Head of caudate nucleus (tissue), 42 donors: ENCODE results near the gene FAM90A26.
"Not testable (repeated sequence)": the region's sequence is repeated elsewhere in the genome, so short reads cannot be mapped to it uniquely, and the experiment has no call there.

Source experiments
- DNase-seq, 42 donors: peaks; one replicate each; pipeline versions ENCODE4 v3.0.0 to v3.0.0-alpha.2; 2020 to 2021; ENCODE audit warnings: mixed read lengths in 7 of 42
- intact Hi-C: fragments of 100-400 bp; cut with DNase I; formaldehyde crosslinking; loops from one replicate; pipeline ENCODE4 v1.15.0; 2022

FAM90A26 gene, protein sequence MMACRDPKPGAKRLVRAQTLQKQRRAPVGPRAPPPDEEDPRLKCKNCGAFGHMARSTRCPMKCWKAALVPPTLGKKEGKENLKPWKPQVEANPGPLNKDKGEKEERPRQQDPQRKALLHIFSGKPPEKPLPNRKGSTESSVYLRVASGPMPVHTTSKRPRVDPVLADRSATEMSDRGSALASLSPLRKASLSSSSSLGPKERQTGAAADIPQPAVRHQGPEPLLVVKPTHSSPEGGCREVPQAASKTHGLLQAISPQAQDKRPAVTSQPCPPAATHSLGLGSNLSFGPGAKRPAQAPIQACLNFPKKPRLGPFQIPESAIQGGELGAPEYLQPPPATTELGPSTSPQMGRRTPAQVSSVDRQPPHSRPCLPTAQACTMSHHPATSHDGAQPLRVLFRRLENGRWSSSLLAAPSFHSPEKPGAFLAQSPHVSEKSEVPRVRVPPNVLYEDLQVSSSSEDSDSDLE

DNA sequence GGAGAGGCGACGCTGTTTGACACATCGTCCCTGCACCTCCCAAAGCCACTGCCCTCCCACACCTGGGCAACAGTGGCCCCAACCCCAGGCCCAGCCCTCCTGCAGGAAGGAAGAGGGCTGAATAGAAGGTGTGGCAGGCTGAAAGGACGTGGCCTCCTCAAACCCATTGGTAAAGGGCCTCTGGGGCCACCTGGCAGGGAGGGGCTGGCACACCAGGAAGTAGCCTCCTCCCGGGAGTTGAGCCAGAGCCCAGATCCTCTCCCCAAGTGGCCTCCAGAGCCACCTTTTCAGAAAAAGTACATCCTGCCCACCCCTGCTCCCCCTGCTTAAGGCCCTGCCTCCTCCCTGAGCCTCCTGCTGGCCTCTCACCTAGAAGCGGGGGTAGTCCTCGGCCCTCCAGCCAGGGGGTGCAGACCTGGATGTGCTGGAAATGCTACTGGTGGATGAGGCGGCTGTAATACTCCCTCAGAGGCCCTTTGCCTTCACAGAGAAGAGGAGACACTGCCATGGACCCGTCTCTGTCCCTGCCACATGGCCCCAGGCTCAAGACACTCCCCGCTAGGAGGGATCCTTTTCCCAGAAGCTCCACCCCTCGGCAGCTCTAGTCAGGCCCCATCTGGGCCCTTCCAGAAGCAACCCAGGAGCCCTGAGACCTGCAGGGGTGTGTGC, at the start of gene FAM90A26:
Gene FAM90A26 (plus strand): TSS at position 619 of the 669 bp plus-strand sequence. CDS start 2,764 bp downstream, outside the sequence.
- intact Hi-C loops, DNase-seq: not testable (repeated sequence)

DNA sequence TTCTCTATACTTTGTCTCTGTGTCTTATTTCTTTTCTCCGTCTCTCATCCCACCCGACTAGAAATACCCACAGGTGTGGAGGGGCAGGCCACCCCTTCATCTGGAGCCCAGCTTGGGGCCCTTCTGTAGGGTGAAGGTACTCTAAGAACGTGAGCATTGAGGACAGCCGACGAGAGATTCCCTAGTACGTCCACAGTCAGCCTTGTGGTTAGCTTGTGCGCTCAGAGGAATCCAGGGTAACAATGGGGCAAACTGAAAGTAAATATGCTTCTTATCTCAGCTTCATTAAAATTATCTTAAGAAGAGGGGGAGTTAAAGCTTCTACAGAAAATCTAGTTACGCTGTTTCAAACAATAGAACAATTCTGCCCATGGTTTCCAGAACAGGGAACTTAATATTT, 47.5 kb upstream of the FAM90A26 start:
- intact Hi-C loops, DNase-seq: not testable (repeated sequence)

DNA sequence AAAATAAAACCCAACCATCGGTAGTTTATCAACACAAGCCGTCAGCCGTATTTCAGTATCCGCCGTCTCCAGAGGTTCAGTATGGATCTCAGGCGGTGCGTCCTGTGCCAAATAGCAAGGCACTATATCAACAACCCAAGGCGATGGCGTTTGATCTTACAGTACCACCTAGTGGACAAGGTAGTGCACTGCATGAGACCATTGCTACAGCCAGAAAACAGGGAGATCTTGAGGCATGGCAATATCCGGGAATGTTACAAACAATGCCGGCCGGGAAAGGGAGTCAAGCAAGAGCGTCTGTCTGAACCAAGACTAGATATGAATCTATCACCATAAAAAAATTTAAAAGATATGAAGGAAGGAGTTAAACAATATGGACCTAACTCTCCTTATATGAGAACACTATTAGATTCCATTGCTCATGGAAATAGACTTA, 46.6 kb upstream of the FAM90A26 start:
- peak in 38 of 42 donors; percentile 3 to 89 (median 68) for DNase-seq
- intact Hi-C loops, result not testable (repeated sequence)

DNA sequence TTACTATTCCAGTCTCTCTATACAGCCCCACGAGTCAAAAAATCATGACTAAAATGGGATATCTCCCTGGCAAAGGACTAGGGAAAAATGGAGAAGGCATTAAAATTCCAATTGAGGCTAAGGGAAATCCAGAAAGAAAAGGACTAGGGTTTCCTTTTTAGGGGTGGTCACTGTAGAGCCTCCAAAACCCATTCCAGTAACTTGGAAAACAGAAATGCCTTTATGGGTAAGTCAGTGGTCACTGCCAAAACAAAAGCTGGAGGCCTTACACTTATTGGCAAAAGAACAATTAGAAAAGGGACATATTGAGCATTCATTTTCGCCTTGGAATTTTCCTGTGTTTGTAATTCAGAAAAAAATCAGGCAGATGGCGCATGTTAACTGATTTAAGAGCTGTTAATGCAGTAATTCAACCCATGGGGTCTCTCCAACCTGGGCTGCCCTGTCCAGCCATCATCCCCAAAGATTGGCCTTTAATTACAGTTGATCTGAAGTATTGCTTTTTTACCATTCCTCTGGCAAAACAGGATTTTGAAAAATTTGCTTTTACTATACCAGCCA, 44.5 kb upstream of the FAM90A26 start:
- intact Hi-C loops, result not testable (repeated sequence)

DNA sequence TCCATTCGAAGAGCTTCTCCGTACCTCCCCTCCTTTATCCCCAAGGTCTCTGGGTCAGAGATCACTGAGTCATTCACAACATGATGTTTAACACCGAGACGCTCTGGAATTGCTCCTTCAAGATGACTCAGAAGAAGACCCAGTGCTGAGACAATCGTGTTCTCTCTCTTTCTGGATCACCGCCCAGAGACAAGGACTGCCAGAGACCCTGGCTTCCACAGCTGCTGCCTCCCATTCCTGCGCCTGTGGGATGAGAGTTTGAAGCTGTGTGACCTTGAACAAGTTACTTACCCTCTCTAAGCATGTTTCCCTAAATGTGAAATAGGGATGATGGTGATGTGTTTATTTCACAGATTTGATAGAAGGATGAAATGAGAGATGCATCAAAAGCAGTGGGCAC, 38.8 kb upstream of the FAM90A26 start:
- peak in 1 of 42 donors; percentile 13 for DNase-seq
- intact Hi-C loops, result not testable (repeated sequence)

More for the DNA sequence above, 44.5 kb upstream of the FAM90A26 start:
- DNase-seq, result not testable (repeated sequence)

DNA sequence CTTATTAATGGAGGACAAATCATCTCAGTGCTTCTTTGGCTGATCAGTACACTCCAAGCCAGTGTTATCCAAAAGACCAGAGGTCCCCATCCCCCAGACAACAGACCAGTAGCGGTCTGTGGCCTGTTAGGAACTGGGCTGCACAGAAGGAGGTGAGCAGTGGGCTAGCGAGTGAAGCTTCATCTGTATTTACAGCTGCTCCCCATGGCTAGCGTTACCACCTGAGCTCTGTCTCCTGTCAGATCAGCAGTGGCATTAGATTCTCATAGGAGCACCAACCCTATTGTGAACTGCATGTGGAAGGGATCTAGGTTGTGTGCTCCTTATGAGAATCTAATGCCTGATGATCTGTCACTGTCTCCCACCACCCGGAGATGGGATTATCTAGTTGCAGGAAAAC, 37.4 kb upstream of the FAM90A26 start:
- DNase-seq, intact Hi-C loops: not testable (repeated sequence)

DNA sequence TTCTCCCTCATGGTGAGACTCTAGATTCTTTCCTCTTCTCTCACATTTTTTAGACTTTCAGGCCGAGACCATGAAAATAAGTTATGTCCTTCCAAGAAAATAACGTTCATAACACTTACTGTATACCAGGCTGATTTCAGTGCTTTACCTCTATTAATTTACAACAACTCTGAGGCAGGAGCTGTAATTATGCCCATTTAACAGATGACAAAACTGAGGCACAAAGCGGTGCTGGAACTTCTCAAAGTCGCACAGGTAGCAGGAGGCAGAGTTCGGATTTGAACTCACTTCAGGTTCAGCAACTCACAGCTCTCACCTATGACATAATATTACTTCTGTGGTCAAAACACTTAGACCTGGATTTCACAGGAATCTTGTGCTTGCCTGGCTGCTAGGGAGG, 36.2 kb upstream of the FAM90A26 start:
- intact Hi-C loops, DNase-seq: not testable (repeated sequence)

DNA sequence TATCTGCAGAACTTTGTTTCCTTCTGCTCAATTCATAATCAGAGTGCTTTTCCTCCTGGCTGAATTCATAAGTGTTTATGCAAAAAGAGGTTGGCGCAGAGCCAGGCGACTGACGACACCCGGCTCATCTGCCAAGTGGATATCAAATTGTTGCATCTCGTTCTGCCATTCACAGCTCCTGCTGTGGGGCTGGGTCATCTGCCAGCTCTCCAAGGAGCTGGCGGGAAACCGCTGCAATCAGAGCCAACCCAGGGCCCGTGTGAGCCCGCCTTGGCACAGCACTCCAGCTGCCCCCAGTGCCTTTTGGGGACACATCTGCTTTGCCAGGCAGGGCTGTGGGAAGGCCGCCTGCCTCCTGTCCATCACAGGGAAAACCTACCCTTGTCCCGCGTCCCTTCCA, 35.7 kb upstream of the FAM90A26 start:
- intact Hi-C loops, result not testable (repeated sequence)
- DNase-seq, result peak; percentile 10 to 84 (median 58)

DNA sequence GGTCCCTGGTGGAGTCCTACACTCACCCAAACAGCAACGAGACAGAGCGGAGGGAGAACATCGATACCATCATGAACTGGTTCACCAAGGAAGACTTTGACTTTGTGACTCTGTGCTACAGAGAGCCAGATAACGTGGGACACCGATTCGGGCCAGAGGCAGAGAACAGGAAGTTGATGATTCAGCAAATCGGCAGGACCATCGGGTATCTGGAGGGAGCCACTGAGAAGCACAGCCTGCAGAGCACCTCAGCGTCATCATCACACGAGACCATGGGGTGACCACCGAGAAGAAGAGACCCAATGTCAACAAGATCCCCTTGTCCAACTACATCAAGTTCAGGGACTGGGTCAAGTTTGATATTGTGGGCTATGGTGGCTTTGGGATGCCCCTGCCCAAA, 29.2 kb upstream of the FAM90A26 start:
- intact Hi-C loops, DNase-seq: not testable (repeated sequence)

DNA sequence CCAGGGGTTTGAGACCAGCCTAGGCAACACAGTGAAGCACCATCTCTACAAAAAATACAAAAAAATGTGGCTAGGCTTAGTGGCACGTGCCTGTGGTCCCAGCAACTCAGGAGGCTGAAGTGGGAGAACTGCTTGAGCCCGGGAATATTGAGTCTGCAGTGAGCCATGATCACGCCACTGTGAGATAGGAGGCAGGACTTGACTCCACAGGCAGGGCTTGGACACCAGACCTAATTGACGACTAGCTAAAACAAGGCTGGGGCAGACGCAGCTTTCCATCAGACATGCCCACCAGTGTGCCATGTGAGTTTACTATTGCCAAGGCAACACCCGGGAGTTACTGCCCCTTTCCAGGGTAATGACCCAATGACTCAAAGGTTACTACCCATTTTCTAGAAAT, 27.4 kb upstream of the FAM90A26 start:
- DNase-seq, intact Hi-C loops: not testable (repeated sequence)

DNA sequence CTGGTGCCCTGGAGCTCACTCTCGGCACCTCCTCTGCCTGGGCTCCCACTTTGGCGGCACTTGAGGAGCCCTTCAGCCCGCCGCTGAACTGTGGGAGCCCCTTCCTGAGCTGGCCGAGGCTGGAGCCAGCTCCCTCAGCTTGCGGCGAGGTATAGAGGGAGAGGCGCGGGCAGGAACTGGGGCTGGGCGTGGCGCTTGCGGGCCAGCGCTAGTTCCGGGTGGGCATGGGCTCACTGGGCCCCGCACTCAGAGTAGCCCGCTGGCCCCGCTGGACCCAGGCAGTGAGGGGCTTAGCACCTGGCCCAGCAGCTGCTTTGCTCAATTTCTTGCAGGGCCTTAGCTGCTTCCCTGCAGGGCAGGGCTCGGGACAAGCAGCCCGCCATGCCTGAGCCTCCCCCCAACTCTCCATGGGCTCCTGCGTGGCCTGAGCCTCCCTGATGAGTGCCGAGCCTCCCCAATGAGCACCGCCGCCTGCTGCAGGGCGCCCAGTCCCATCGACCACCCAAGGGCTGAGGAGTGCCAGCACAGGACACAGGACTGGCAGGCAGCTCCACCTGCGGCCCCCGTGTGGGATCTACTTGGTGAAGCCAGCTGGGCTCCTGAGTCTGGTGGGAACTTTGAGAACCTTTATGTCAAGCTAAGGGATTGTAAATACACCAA, 26.7 kb upstream of the FAM90A26 start:
- no peak for DNase-seq
- intact Hi-C loops, result no loop called here

DNA sequence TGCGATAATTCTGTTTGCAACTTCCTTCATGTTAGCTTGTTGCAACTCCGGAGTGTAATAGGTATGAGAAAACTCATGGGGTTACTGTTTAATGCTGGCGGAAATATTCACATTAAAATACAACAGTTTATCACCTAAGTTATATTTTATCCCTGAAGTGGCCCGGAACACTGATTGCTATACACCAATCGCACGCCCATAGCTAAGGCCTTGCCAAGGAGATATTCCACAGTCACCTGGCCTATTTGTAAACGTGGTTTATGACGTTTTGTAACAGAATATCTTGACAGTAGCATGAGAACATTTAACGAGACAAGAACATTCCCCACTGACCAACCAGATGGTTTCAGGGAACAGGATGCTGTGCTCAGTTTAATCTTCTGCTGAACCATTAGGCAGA, 23.2 kb upstream of the FAM90A26 start:
- intact Hi-C loops, result no loop called here

DNA sequence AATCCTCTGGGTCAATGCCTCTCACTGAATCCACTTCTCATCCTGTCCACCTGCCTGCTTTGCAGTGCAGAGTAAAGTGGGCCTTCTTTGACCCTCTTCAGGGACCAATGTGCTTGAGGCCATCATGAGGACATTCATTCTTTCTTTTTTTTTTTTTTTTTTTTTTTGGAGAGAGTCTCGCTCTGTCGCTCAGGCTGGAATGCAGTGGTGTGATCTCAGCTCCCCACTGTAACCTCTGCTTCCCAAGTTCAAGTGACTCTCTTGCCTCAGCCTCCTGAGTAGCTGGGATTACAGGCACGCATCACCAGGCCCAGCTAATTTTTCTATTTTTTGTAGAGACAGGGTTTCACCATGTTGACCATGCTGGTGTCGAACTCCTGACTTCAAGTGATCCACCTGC, 22.8 kb upstream of the FAM90A26 start:
- intact Hi-C loops, DNase-seq: not testable (repeated sequence)

More for the DNA sequence above, 23.2 kb upstream of the FAM90A26 start:
- DNase-seq, result no peak

DNA sequence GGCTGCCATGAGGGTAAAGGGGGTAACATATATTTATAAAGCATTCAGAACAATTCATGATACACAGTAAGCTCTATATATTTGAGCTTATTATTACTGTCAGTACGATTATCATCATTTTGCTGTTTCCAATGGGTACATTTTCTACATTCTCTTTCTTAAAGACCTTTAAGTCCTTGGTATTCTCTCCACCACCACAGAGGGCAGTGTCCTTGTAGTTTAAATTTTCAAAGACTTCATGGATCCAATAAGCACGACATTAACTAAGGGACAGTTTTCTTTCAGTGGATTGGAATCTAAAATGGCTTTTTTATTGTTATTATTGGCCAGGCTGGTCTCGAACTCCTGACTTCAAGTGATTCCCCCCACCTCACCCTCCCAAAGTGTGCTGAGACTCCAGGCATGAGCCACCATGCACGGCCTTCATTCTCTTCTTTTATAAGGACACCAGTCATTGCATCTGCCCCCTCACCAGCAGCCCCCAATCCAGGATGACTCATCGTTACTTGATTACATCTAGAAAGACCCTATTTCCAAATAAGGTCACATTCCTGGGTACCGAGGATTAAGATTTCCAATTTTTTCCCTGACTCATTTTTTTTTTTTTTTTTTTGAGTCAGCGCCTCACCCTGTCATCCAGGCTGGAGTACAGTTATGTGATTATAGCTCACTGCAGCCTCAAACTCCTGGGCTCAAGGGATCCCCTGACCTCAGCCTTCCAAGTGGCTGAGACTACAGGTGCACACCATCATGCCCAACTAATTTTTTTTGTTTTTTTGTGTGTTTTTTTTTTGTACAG, 21.4 kb upstream of the FAM90A26 start:
- DNase-seq, intact Hi-C loops: not testable (repeated sequence)

DNA sequence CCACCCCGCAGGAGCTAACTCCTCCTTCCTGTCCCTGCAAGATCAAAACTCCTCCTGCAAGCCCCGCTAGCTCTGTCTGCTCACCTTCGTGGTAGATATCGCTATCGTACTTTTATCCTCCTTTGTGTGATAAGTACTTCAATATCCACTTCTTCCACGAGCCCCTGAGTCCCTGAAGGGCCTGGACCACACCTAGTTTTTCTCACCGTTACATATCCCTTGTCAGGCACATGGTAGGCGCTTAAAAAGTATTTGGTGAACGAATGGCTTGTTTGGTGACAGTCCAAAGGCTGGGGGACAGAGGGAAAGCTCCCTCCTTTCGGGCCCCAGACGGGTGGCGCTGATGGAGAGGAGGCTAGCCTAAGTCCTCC, 18.4 kb upstream of the FAM90A26 start:
- DNase-seq, result peak in 1 of 42 donors; percentile 15
- intact Hi-C loops, result not testable (repeated sequence)

DNA sequence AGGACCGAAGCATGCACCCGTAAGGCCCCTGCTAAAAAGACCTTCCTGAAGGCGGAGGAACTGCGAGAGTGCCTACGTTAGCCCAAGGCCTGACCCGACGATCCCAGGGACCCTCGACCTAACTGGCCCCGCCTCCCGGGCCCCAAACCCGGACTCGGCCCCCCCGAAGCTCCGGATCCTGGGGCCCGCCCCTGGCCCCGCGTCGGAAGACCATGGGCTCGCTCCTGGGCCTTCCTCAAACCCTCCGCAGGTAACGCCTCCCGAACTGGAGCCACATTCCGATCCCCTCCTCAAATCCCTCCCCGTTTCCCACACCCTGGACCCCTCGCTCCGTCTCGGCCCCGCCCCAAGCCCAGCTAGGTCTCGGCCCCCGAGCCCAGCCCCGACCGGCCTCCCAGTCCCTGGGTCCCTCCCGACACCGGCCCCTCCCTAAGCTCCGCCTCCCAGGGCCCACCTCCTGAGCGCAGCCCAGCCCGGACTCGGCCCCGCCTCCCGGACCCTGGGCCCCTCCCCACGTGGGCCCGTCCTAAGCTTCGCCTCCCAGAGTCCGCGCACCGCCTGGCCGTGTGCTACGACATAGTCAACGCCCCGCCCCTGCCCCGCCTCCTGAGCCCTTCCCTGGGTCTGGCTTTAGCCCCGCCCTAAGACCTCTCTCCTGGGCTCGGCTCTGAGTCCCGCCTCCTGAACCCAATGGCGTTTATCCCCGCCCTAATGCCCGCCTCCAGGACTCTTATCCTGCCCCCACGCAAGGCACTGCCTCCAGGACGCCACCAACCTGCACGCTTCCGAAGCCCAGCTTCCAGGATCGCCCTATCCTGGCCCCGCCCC, 17.8 kb upstream of the FAM90A26 start:
- DNase-seq, result peak; percentile 94 to 100 (median 99)
- intact Hi-C loops, result not testable (repeated sequence)

DNA sequence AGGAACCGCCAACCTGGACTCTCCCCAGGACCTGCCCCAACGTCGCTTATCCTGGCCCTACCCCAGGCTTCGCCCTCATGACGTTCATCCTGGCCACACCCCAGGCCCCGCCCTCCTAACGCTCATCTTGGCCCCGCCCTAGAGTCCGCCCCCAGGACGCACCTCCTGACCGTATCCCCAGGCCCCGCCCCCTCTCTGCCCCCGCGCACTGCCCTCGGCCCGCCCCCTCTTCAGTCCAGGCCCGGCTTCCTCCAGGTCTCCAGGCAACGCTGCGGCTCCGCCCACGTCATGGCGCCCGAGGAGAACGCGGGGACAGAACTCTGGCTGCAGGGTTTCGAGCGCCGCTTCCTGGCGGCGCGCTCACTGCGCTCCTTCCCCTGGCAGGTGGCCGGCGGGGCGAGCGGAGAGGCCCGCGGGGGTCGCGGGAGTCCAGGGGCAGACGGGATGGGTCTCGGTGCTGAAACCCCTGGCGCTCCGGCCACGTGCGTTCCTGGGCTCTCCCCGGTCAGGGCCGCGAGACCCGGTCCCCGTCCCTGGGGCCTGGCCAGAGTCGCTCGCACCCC, 17.1 kb upstream of the FAM90A26 start:
- intact Hi-C loops, result not testable (repeated sequence)
- peak; percentile 94 to 100 (median 98) for DNase-seq
